Measurements from ENCODE around the gene ANKH. TPM values are rescaled to one million over a fixed set of nuclear protein-coding genes. Genes with fewer than 3 reads are reported as not detected.

Gene ANKH
- total and polyA plus RNA-seq, 2 of the 13 experiments (the other 11 are each of a cell fraction or from before 2014, with no cell fraction given), result 25.0 to 36.0 TPM

DNA sequence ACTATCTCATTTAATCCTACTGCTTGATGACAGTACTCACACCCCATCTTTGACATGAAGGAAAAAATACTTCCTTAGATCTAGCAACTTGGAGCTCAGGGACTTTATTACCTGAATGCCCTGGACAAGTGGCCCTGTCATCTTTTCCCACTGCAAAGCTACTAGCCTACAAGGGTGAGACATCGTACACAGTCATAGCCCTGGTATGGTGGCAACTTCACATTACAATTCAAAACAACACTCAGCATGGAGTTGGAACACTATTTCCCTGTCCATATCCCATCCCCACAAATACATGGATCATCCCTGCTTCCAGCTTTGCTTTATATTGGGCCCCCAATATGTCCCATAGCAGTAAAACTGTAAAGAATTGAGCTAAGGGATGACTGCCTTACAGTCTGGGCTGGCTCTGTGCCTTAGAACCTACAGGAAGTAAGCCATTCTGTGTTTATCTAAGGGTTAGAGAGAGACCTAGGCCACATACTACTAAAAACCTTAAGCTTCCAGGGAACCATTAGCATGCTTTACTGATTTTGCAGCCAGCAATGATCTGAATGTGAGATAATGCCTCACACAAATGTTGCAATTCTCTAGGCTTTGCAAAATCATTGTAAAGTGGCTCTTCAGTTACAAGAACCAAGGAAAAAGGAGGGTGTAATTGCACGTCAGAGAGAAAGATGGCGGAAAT is 151.2 kb downstream of the ANKH start (continued):
- TF ChIP-seq, protein P1, sequence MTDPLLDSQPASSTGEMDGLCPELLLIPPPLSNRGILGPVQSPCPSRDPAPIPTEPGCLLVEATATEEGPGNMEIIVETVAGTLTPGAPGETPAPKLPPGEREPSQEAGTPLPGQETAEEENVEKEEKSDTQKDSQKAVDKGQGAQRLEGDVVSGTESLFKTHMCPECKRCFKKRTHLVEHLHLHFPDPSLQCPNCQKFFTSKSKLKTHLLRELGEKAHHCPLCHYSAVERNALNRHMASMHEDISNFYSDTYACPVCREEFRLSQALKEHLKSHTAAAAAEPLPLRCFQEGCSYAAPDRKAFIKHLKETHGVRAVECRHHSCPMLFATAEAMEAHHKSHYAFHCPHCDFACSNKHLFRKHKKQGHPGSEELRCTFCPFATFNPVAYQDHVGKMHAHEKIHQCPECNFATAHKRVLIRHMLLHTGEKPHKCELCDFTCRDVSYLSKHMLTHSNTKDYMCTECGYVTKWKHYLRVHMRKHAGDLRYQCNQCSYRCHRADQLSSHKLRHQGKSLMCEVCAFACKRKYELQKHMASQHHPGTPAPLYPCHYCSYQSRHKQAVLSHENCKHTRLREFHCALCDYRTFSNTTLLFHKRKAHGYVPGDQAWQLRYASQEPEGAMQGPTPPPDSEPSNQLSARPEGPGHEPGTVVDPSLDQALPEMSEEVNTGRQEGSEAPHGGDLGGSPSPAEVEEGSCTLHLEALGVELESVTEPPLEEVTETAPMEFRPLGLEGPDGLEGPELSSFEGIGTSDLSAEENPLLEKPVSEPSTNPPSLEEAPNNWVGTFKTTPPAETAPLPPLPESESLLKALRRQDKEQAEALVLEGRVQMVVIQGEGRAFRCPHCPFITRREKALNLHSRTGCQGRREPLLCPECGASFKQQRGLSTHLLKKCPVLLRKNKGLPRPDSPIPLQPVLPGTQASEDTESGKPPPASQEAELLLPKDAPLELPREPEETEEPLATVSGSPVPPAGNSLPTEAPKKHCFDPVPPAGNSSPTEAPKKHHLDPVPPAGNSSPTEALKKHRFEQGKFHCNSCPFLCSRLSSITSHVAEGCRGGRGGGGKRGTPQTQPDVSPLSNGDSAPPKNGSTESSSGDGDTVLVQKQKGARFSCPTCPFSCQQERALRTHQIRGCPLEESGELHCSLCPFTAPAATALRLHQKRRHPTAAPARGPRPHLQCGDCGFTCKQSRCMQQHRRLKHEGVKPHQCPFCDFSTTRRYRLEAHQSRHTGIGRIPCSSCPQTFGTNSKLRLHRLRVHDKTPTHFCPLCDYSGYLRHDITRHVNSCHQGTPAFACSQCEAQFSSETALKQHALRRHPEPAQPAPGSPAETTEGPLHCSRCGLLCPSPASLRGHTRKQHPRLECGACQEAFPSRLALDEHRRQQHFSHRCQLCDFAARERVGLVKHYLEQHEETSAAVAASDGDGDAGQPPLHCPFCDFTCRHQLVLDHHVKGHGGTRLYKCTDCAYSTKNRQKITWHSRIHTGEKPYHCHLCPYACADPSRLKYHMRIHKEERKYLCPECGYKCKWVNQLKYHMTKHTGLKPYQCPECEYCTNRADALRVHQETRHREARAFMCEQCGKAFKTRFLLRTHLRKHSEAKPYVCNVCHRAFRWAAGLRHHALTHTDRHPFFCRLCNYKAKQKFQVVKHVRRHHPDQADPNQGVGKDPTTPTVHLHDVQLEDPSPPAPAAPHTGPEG (CRISPR knock-in tag; IDR thresholded peaks at IDR 0.05), result no peak
- no peak for TF ChIP-seq HNRNPK (IDR thresholded peaks at IDR 0.05; ENCODE audit: low read depth, low read length, poor library complexity, severe bottlenecking)

DNA sequence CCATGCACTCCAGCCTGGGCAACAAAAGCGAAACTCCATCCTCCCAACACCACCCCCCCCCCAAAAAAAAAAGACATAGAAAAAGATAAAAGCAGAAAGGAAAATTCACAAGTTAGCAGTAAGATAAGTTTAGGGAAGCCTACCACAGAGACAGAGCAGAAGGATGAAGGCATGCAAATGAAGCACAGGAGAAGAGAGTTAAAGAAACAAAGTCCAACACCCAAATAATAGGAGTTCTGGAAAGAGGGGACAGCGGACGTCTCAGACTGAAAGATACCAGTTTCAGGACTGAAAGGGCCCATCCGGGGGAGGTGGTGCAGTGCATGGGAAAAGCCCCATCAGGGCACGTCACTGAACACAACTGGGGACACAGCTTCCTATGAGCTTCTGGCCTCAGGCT is 152.8 kb downstream of the ANKH start:
- H3K9ac ChIP-seq (ENCODE audit: insufficient read depth, low read depth, low read length), result no peak overlapping the region
- TF ChIP-seq ZNF569 (CRISPR knock-in tag; IDR thresholded peaks at IDR 0.05; ENCODE audit: borderline replicate concordance) (no peak), ZNF75D (CRISPR knock-in tag; IDR thresholded peaks at IDR 0.05; ENCODE audit: borderline replicate concordance) (no peak), RORA (CRISPR knock-in tag; IDR thresholded peaks at IDR 0.05) (no peak)
- TF ChIP-seq, protein P2, sequence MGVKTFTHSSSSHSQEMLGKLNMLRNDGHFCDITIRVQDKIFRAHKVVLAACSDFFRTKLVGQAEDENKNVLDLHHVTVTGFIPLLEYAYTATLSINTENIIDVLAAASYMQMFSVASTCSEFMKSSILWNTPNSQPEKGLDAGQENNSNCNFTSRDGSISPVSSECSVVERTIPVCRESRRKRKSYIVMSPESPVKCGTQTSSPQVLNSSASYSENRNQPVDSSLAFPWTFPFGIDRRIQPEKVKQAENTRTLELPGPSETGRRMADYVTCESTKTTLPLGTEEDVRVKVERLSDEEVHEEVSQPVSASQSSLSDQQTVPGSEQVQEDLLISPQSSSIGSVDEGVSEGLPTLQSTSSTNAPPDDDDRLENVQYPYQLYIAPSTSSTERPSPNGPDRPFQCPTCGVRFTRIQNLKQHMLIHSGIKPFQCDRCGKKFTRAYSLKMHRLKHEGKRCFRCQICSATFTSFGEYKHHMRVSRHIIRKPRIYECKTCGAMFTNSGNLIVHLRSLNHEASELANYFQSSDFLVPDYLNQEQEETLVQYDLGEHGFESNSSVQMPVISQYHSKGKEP (CRISPR knock-in tag; IDR thresholded peaks at IDR 0.05), result no peak
- TF ChIP-seq, protein P3, sequence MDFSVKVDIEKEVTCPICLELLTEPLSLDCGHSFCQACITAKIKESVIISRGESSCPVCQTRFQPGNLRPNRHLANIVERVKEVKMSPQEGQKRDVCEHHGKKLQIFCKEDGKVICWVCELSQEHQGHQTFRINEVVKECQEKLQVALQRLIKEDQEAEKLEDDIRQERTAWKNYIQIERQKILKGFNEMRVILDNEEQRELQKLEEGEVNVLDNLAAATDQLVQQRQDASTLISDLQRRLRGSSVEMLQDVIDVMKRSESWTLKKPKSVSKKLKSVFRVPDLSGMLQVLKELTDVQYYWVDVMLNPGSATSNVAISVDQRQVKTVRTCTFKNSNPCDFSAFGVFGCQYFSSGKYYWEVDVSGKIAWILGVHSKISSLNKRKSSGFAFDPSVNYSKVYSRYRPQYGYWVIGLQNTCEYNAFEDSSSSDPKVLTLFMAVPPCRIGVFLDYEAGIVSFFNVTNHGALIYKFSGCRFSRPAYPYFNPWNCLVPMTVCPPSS (IDR thresholded peaks at IDR 0.05), result no peak
- no peak overlapping the region for H3K4me2 ChIP-seq (ENCODE audit: low read depth, low read length)
- 96% methylated on average over 5 of the region's 5 CpGs for WGBS (ENCODE audit: low lambda C conversion rate)
- peaks cover 20% of the 10 kb centered on the region; the same call in 1 of the 2 replicates for H3K4me1 ChIP-seq (ENCODE audit: insufficient read depth, low read length)
- no peaks in the 10 kb centered on the region for H3K9me3 ChIP-seq (ENCODE audit: low read length)
- no peak overlapping the region for H3K4me3 ChIP-seq (replicated peaks in 1 of 3; ENCODE audit: insufficient read depth in 1 of 3, low read depth in 2 of 3, low read length in 3 of 3)
- ATAC-seq (no peak), FAIRE-seq (no peak), DNase-seq (ENCODE audit: low spot score) (no peak)
- no peak overlapping the region for H2AFZ ChIP-seq (ENCODE audit: low read length)
- no TSS peak for BruUV-seq (replicated peaks)
- no peaks in the 10 kb centered on the region for H4K20me1 ChIP-seq (ENCODE audit: insufficient read depth, low read length)
- H3K79me2 ChIP-seq (ENCODE audit: insufficient read depth, low read length), result no peaks in the 10 kb centered on the region
- intact Hi-C loops (cut with micrococcal nuclease; ENCODE audit: unreplicated experiment), result no loop called here
- peaks cover 6 to 36% of the 10 kb centered on the region in 2 experiments for H3K36me3 ChIP-seq (replicated peaks in 1 of 2; ENCODE audit: control insufficient read depth in 1 of 2, insufficient read depth in 2 of 2, low read length in 2 of 2)
- no peaks in the 10 kb centered on the region for H3K27me3 ChIP-seq (ENCODE audit: control insufficient read depth in 1 of 2, insufficient read depth in 2 of 2, low read length in 2 of 2)
- in situ Hi-C loops (cut with HindIII; ENCODE audit: extremely low pct_ligation_motif_present, low pct_unique_long_range_greater_than_20kb), result no loop called here
- ChIA-PET CTCF (ENCODE audit: low intra/inter-chr PET ratio, low total read pairs) (no interaction called here), POLR2A (no interaction called here)
- H3K27ac ChIP-seq (ENCODE audit: extremely low read length, insufficient read depth, low read length), result no peak overlapping the region
